ENCODE measurements around the gene LRMDA. TPM values are rescaled to one million over a fixed set of nuclear protein-coding genes. Genes with fewer than 3 reads are reported as not detected.

The LRMDA gene
- total RNA-seq, 1 donor from 2014 or later, result 7.3 TPM

DNA sequence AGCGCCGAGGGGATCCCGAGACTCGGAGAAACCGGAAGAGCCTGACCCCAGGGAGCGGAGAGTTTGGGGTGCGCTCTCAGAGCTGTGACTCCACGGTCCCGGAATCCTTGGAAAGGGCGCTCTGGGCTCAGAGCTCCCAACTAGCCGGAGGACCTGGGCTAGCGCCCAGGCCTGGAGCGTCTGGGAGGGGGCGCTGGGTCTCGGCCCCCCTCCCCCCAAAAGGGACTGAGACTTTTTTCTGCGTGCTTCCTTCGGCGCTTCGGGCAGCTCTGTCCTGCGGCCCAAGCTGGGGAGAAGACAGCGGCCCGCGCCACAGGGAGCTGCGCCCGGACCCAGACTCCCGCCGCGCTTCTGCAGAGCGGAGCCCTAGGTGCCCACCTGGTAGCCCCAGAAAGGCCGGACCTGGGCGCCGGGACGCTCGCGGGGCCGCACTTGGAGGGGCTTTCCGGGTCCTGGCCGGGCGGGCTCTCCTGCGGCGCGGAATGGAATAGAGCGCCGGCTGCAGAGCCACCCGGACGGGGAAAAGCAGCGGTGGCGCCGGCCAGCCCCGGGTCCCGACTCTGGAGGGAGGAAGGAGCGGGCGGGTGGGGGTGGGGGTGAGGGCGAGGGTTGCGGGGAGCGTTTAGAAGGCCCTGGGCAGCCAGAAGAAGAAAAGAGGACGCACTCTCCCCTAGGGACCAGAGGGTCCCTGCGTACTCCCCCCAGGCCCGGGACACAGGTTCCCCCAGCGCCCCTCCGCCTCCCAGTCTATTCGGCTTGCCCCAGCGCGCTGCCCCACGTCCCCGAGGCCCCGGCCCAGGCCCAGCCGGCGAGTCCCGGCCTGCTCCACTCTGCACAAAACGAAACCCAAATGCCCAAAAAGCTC, 34.6 kb upstream of the LRMDA start:
- Histone ChIP-seq H3K4me3 (ENCODE audit: low read length in 3 of 3) (peak overlapping the region; percentile 27 to 45 (median 38)), H3K9ac (ENCODE audit: low read depth in 1 of 3, low read length in 3 of 3) (peak overlapping the region in 2 of 3 donors; percentile 38 to 68), H3K36me3 (ENCODE audit: control insufficient read depth in 3 of 3, insufficient read depth in 3 of 3, low read length in 3 of 3) (peaks cover 0 to 4% (median 2%) of the 10 kb centered on the region in 3 donors), H3K27me3 (ENCODE audit: control insufficient read depth in 3 of 3, insufficient read depth in 3 of 3, low read length in 3 of 3) (peaks cover 13 to 78% (median 20%) of the 10 kb centered on the region in 3 donors), H3K27ac (ENCODE audit: low read depth, low read length) (peak overlapping the region; percentile 25), H3K4me1 (ENCODE audit: control insufficient read depth in 3 of 3, insufficient read depth in 3 of 3, low read length in 3 of 3) (peaks cover 5 to 27% (median 25%) of the 10 kb centered on the region in 3 donors), H3K9me3 (ENCODE audit: control insufficient read depth in 3 of 3, low read length in 3 of 3) (no peaks in the 10 kb centered on the region)

DNA sequence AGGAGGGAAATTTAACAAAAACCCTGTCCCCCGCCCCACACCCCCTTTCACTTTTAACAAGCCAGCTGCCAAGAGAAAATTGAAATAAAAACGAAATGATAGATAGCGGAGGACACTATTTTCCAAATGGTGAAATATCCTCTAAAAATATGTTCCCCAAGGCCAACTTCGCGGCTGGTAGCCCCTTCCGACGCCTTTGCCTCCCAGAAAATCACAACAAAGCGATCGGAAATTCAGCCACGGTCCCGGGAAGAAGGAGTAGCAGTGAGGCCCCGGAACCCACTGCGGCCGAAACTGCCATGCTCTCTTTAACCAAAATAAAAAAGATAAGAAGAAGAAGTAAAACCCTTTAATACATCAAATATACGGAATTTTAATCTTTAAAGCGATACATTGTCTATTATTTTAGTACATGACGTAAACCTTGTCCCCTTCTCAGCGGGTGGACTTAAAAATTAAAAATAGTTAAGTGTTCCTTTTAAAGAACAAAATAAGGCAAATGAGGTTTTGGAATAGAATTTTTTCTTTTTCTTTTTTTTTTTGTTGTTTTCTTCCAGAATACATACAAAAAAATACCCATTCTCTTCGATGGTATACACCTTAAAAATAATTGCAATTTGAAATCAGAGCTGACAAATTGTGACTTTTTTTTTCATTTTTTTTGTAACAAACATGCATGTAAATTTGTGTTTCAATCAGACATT, 33.8 kb upstream of the LRMDA start:
- Histone ChIP-seq H3K36me3 (ENCODE audit: control insufficient read depth in 3 of 3, insufficient read depth in 3 of 3, low read length in 3 of 3) (peaks cover 0 to 4% (median 2%) of the 10 kb centered on the region in 3 donors), H3K9ac (ENCODE audit: low read depth in 1 of 3, low read length in 3 of 3) (no peak overlapping the region), H3K27me3 (ENCODE audit: control insufficient read depth in 3 of 3, insufficient read depth in 3 of 3, low read length in 3 of 3) (peaks cover 13 to 79% (median 20%) of the 10 kb centered on the region in 3 donors), H3K27ac (ENCODE audit: low read depth, low read length) (peak overlapping the region; percentile 25), H3K4me1 (ENCODE audit: control insufficient read depth in 3 of 3, insufficient read depth in 3 of 3, low read length in 3 of 3) (peaks cover 8 to 28% (median 25%) of the 10 kb centered on the region in 3 donors), H3K9me3 (ENCODE audit: control insufficient read depth in 3 of 3, low read length in 3 of 3) (no peaks in the 10 kb centered on the region), H3K4me3 (ENCODE audit: low read length in 3 of 3) (no peak overlapping the region)

GRCh38 chr10:75398200-75398691, 33.2 kb upstream of the LRMDA start:
- H3K36me3 ChIP-seq (ENCODE audit: control insufficient read depth in 3 of 3, insufficient read depth in 3 of 3, low read length in 3 of 3), result peaks cover 0 to 4% (median 2%) of the 10 kb centered on the region in 3 donors
- H3K4me3 ChIP-seq (ENCODE audit: low read length in 3 of 3), result peak overlapping the region in 1 of 3 donors; percentile 59
- peaks cover 13 to 81% (median 20%) of the 10 kb centered on the region in 3 donors for H3K27me3 ChIP-seq (ENCODE audit: control insufficient read depth in 3 of 3, insufficient read depth in 3 of 3, low read length in 3 of 3)
- peak overlapping the region; percentile 7 for H3K27ac ChIP-seq (ENCODE audit: low read depth, low read length)
- H3K9ac ChIP-seq (ENCODE audit: low read depth in 1 of 3, low read length in 3 of 3), result peak overlapping the region in 1 of 3 donors; percentile 69
- H3K9me3 ChIP-seq (ENCODE audit: control insufficient read depth in 3 of 3, low read length in 3 of 3), result no peaks in the 10 kb centered on the region
- H3K4me1 ChIP-seq (ENCODE audit: control insufficient read depth in 3 of 3, insufficient read depth in 3 of 3, low read length in 3 of 3), result peaks cover 13 to 34% (median 29%) of the 10 kb centered on the region in 3 donors

- H3K27me3 ChIP-seq (ENCODE audit: control insufficient read depth in 3 of 3, insufficient read depth in 3 of 3, low read length in 3 of 3), result peaks cover 17 to 85% (median 23%) of the 10 kb centered on the region in 3 donors
- peak overlapping the region; percentile 7 for H3K27ac ChIP-seq (ENCODE audit: low read depth, low read length)
- H3K4me1 ChIP-seq (ENCODE audit: control insufficient read depth in 3 of 3, insufficient read depth in 3 of 3, low read length in 3 of 3), result peaks cover 17 to 37% (median 32%) of the 10 kb centered on the region in 3 donors
- peak overlapping the region; percentile 35 to 88 (median 59) for H3K4me3 ChIP-seq (ENCODE audit: low read length in 3 of 3)
- peak overlapping the region in 1 of 3 donors; percentile 69 for H3K9ac ChIP-seq (ENCODE audit: low read depth in 1 of 3, low read length in 3 of 3)
- no peaks in the 10 kb centered on the region for H3K9me3 ChIP-seq (ENCODE audit: control insufficient read depth in 3 of 3, low read length in 3 of 3)
- H3K36me3 ChIP-seq (ENCODE audit: control insufficient read depth in 3 of 3, insufficient read depth in 3 of 3, low read length in 3 of 3), result peaks cover 0 to 4% (median 2%) of the 10 kb centered on the region in 3 donors
These were observed 32.5 kb upstream of the LRMDA start for GRCh38 chr10:75398692-75399460.

DNA sequence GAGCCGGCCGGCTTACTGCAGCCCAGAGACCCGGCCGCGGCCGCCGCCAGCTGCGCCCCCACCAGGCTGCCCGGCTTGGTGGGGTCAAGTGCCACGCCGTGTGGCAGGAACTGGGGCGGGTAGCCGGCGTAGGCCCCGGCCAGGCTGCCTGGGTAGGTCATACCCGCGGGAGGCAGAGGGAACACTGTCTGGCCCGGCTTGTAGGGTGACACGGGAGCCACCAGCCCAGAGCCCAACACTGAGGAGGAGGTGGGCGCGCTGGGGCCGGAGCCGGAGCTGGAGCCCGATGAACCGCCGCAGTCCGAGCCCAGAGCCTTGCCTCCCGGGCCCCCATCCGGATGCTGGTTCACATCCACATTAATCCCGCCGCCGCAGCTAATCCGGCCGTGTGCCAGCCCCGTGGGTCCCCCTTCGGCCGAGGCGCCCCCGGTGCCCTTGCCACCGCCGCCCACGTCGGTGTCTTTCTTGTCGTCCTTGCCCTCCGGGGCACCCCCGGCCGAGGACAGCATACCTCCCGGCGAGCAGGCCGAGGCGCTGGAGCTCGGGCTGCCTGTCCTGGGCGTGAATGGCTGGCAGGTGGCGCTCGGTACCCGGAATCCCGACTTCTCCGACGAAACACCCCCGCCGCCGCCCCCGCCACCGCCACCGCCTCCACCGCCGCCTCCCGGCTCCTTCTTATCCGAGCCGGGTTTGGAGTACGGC, 31.8 kb upstream of the LRMDA start:
- Histone ChIP-seq H3K27ac (ENCODE audit: low read depth, low read length) (peak overlapping the region; percentile 96), H3K9ac (ENCODE audit: low read depth in 1 of 3, low read length in 3 of 3) (peak overlapping the region in 2 of 3 donors; percentile 86 to 87), H3K9me3 (ENCODE audit: control insufficient read depth in 3 of 3, low read length in 3 of 3) (no peaks in the 10 kb centered on the region), H3K4me1 (ENCODE audit: control insufficient read depth in 3 of 3, insufficient read depth in 3 of 3, low read length in 3 of 3) (peaks cover 21 to 44% (median 40%) of the 10 kb centered on the region in 3 donors), H3K27me3 (ENCODE audit: control insufficient read depth in 3 of 3, insufficient read depth in 3 of 3, low read length in 3 of 3) (peaks cover 24 to 85% (median 27%) of the 10 kb centered on the region in 3 donors), H3K36me3 (ENCODE audit: control insufficient read depth in 3 of 3, insufficient read depth in 3 of 3, low read length in 3 of 3) (peaks cover 0 to 4% (median 2%) of the 10 kb centered on the region in 3 donors), H3K4me3 (ENCODE audit: low read length in 3 of 3) (peak overlapping the region; percentile 81 to 88 (median 88))

DNA sequence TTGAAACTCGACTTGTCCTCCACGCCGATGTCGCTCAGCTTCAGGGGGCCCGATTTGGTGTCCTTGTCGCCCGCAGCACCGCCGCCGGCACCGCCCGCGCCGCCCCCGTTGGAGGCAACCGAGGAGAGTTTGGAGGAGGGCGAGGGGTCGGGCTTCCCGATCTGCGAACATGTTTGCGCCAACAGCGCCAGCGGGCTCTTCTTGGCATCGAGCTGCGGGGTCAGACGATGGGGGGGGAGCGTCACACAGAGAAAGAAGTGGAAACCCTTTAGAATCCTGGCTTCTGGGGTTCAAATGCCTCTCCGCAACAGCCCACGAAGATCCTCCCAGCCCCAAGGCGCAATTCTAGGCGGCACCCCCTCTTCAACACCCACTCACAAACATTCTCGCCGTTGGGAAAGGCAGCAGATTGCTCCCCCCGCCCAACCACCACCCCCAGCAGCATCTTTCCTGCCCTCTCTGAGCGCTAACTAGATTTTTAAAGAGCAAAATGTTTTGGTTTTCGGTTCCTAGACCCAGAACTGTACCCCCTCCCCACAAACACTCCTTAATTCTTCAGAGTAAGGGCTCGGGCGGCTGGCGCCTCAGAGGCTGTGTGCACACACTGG, 31.2 kb upstream of the LRMDA start:
- Histone ChIP-seq H3K27ac (ENCODE audit: low read depth, low read length) (peak overlapping the region; percentile 96), H3K4me3 (ENCODE audit: low read length in 3 of 3) (peak overlapping the region; percentile 81 to 88 (median 88)), H3K4me1 (ENCODE audit: control insufficient read depth in 3 of 3, insufficient read depth in 3 of 3, low read length in 3 of 3) (peaks cover 21 to 42% (median 33%) of the 10 kb centered on the region in 3 donors), H3K9ac (ENCODE audit: low read depth in 1 of 3, low read length in 3 of 3) (peak overlapping the region; percentile 84 to 87 (median 86)), H3K9me3 (ENCODE audit: control insufficient read depth in 3 of 3, low read length in 3 of 3) (no peaks in the 10 kb centered on the region), H3K27me3 (ENCODE audit: control insufficient read depth in 3 of 3, insufficient read depth in 3 of 3, low read length in 3 of 3) (peaks cover 19 to 85% (median 25%) of the 10 kb centered on the region in 3 donors), H3K36me3 (ENCODE audit: control insufficient read depth in 3 of 3, insufficient read depth in 3 of 3, low read length in 3 of 3) (peaks cover 0 to 4% (median 2%) of the 10 kb centered on the region in 3 donors)

DNA sequence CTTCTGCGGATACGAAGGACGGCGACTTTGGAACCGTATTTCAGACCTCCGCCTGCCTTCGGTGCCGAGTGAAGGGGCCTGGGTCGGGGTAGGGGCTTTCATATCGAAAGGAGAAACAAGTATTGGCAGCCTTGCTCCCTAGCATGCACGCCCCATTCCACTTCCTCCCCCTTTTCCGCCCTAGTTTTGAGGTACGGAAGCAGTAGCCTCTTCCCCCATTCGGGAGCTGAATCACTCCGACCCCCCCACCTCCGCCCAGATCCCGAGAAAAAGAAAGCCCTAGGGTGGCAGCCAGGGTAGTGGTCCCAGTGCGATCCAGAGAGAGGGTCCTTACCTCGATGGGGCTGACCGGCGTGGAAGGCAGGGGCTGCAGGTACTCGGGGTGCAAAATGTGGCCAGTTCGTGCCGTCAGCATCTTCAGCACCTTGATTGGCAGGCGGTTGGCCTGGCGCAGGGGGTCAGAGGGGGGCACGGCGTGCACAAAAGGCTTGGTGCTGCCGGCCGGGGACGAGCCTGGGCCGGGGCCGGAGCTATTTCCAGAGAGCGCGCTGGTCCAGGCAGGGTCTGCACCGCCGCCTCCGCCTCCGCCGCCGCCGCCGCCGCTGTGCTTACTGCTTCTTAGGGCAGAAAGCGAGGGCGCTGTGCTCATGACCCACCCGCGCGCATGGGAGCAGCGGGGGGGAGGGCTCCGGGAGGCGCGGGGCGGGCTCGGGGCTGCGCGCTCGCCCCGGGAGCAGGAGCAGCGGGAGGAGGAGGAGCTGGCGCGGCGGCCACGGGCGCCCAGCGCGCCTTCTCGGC, 30.5 kb upstream of the LRMDA start:
- Histone ChIP-seq H3K27me3 (ENCODE audit: control insufficient read depth in 3 of 3, insufficient read depth in 3 of 3, low read length in 3 of 3) (peaks cover 12 to 85% (median 20%) of the 10 kb centered on the region in 3 donors), H3K4me3 (ENCODE audit: low read length in 3 of 3) (peak overlapping the region; percentile 86 to 88 (median 88)), H3K9ac (ENCODE audit: low read depth in 1 of 3, low read length in 3 of 3) (peak overlapping the region; percentile 84 to 87 (median 86)), H3K9me3 (ENCODE audit: control insufficient read depth in 3 of 3, low read length in 3 of 3) (no peaks in the 10 kb centered on the region), H3K4me1 (ENCODE audit: control insufficient read depth in 3 of 3, insufficient read depth in 3 of 3, low read length in 3 of 3) (peaks cover 21 to 41% (median 33%) of the 10 kb centered on the region in 3 donors), H3K36me3 (ENCODE audit: control insufficient read depth in 3 of 3, insufficient read depth in 3 of 3, low read length in 3 of 3) (peaks cover 0 to 4% (median 2%) of the 10 kb centered on the region in 3 donors), H3K27ac (ENCODE audit: low read depth, low read length) (peak overlapping the region; percentile 96)
